Measurements from ENCODE around the gene WDR27.
"Not testable (repeated sequence)": the region's sequence is repeated elsewhere in the genome, so short reads cannot be mapped to it uniquely, and the experiment has no call there.

The WDR27 gene

GRCh38 chr6:169660751-169661390 lies 41.0 kb downstream of the WDR27 start:
- DNase-seq: no peak

- DNase-seq: no peak
These were observed 41.8 kb downstream of the WDR27 start for GRCh38 chr6:169659820-169660610.

GRCh38 chr6:169657284-169657610 lies 44.6 kb downstream of the WDR27 start:
- no peak for DNase-seq

GRCh38 chr6:169656546-169657283 lies 45.1 kb downstream of the WDR27 start:
- DNase-seq: no peak

GRCh38 chr6:169654598-169655391 lies 47.0 kb downstream of the WDR27 start:
- no peak for DNase-seq

- DNase-seq: no peak
These were observed 48.1 kb downstream of the WDR27 start for GRCh38 chr6:169653691-169654090.

- DNase-seq: no peak
These were observed 48.9 kb downstream of the WDR27 start for GRCh38 chr6:169652896-169653295.

GRCh38 chr6:169651498-169651897 lies 50.3 kb downstream of the WDR27 start:
- no peak for DNase-seq

GRCh38 chr6:169650959-169651292 lies 50.9 kb downstream of the WDR27 start:
- DNase-seq: no peak

- DNase-seq: no peak
These were observed 51.4 kb downstream of the WDR27 start for GRCh38 chr6:169650241-169650958.

GRCh38 chr6:169648617-169649016 lies 53.2 kb downstream of the WDR27 start:
- DNase-seq: no peak

- no peak for DNase-seq
These were observed 53.7 kb downstream of the WDR27 start for GRCh38 chr6:169648092-169648491.

- no peak for DNase-seq
These were observed 54.2 kb downstream of the WDR27 start for GRCh38 chr6:169647637-169648036.

GRCh38 chr6:169646906-169647567 lies 54.8 kb downstream of the WDR27 start:
- DNase-seq: no peak

GRCh38 chr6:169645459-169645858 lies 56.4 kb downstream of the WDR27 start:
- DNase-seq: not testable (repeated sequence)

- no peak for DNase-seq
These were observed 58.3 kb downstream of the WDR27 start for GRCh38 chr6:169643521-169643920.

- DNase-seq: no peak
These were observed 59.4 kb downstream of the WDR27 start for GRCh38 chr6:169642455-169642854.

- no peak for DNase-seq
These were observed 60.3 kb downstream of the WDR27 start for GRCh38 chr6:169641461-169642085.

- no peak for DNase-seq
These were observed 60.8 kb downstream of the WDR27 start for GRCh38 chr6:169640983-169641382.

GRCh38 chr6:169640351-169640852 lies 61.4 kb downstream of the WDR27 start:
- DNase-seq: no peak

GRCh38 chr6:169639653-169640278 lies 62.1 kb downstream of the WDR27 start:
- no peak for DNase-seq

All from CD4-positive, alpha-beta T cell treated with Interleukin-10 for 1 hour (primary cell).